ENCODE results near the gene PCDHGA9. TPM values are rescaled to one million over a fixed set of nuclear protein-coding genes. Genes with fewer than 3 reads are reported as not detected.
"Not testable (repeated sequence)": the region's sequence is repeated elsewhere in the genome, so short reads cannot be mapped to it uniquely, and the experiment has no call there.

PCDHGA9 gene
- total RNA-seq, 2 donors from 2014 or later: 0.89 to 7.3 TPM

- H3K4me1 Mint-ChIP-seq; H3K4me1 ChIP-seq (ENCODE audit: control insufficient read depth, insufficient read depth, low read length); H3K36me3 ChIP-seq (ENCODE audit: control insufficient read depth, insufficient read depth, low read length); H3K27ac ChIP-seq (ENCODE audit: low read depth, low read length); H3K27me3 ChIP-seq (ENCODE audit: control insufficient read depth, insufficient read depth, low read length, poor library complexity, severe bottlenecking): not testable (repeated sequence)
- Histone ChIP-seq H3K4me3 (ENCODE audit: low read length) (peak within 1 kb of the TSS; percentile 71), H3K9me3 (ENCODE audit: control insufficient read depth, low read length) (peaks cover 54% of the 10 kb centered on the region), H3K9ac (ENCODE audit: extremely low read depth, low read length, poor library complexity, severe bottlenecking) (peak within 1 kb of the TSS; percentile 13)
- peaks cover 43% of the 10 kb centered on the region for H3K27me3 Mint-ChIP-seq (ENCODE audit: insufficient read depth)
- peaks cover 44% of the 10 kb centered on the region for H3K36me3 Mint-ChIP-seq (ENCODE audit: low read depth)
- peaks cover 55% of the 10 kb centered on the region for H3K9me3 Mint-ChIP-seq
- DNase-seq: peak; percentile 95
- H3K27ac Mint-ChIP-seq: peak within 1 kb of the TSS; percentile 71
- 46 to 82% methylated on average over 22 to 46 of the region's 47 CpGs for WGBS, 2 experiments (ENCODE audit: insufficient coverage in 1 of 2, insufficient read length in 1 of 2)
- H3K4me3 Mint-ChIP-seq: peak within 1 kb of the TSS; percentile 70
- TF ChIP-seq CTCF (conservative IDR thresholded peaks at IDR 0.05): peak; percentile 90
Observed at GRCh38 chr5:141417494-141418172, 15.1 kb downstream of the PCDHGA9 start, which contains the start of gene PCDHGB7. Gene PCDHGB7, plus strand, starts transcription at chr5:141417677. Its CDS starts 183 bp downstream, at chr5:141417860.

GRCh38 chr5:141419074-141419880 is 16.7 kb downstream of the PCDHGA9 start:
- H3K4me1 ChIP-seq (ENCODE audit: control insufficient read depth, insufficient read depth, low read length): no peaks in the 10 kb centered on the region
- no peak for TF ChIP-seq CTCF (conservative IDR thresholded peaks at IDR 0.05)
- H3K27me3 ChIP-seq (ENCODE audit: control insufficient read depth, insufficient read depth, low read length, poor library complexity, severe bottlenecking): no peaks in the 10 kb centered on the region
- H3K27me3 Mint-ChIP-seq (ENCODE audit: insufficient read depth): peaks cover 39% of the 10 kb centered on the region
- no peaks in the 10 kb centered on the region for H3K4me1 Mint-ChIP-seq
- no peaks in the 10 kb centered on the region for H3K36me3 ChIP-seq (ENCODE audit: control insufficient read depth, insufficient read depth, low read length)
- H3K9me3 Mint-ChIP-seq: peaks cover 57% of the 10 kb centered on the region
- H3K9ac ChIP-seq (ENCODE audit: extremely low read depth, low read length, poor library complexity, severe bottlenecking): no peak overlapping the region
- H3K9me3 ChIP-seq (ENCODE audit: control insufficient read depth, low read length): peaks cover 60% of the 10 kb centered on the region
- no peak overlapping the region for H3K27ac ChIP-seq (ENCODE audit: low read depth, low read length)
- H3K36me3 Mint-ChIP-seq (ENCODE audit: low read depth): peaks cover 48% of the 10 kb centered on the region
- no peak overlapping the region for H3K4me3 ChIP-seq (ENCODE audit: low read length)
- DNase-seq: no peak
- H3K27ac Mint-ChIP-seq: no peak overlapping the region
- no peak overlapping the region for H3K4me3 Mint-ChIP-seq
- 97 to 98% methylated on average over 62 to 74 of the region's 74 CpGs for WGBS, 2 experiments (ENCODE audit: insufficient coverage in 1 of 2, insufficient read length in 1 of 2)

- peak; percentile 91 for TF ChIP-seq CTCF (conservative IDR thresholded peaks at IDR 0.05)
- Histone ChIP-seq H3K4me3 (ENCODE audit: low read length) (peak within 1 kb of the TSS; percentile 75), H3K9me3 (ENCODE audit: control insufficient read depth, low read length) (peaks cover 68% of the 10 kb centered on the region), H3K36me3 (ENCODE audit: control insufficient read depth, insufficient read depth, low read length) (no peaks in the 10 kb centered on the region), H3K4me1 (ENCODE audit: control insufficient read depth, insufficient read depth, low read length) (no peaks in the 10 kb centered on the region), H3K27me3 (ENCODE audit: control insufficient read depth, insufficient read depth, low read length, poor library complexity, severe bottlenecking) (no peaks in the 10 kb centered on the region), H3K9ac (ENCODE audit: extremely low read depth, low read length, poor library complexity, severe bottlenecking) (peak within 1 kb of the TSS; percentile 25), H3K27ac (ENCODE audit: low read depth, low read length) (no peak within 1 kb of the TSS)
- WGBS, 2 experiments (ENCODE audit: insufficient coverage in 1 of 2, insufficient read length in 1 of 2): 79 to 96% methylated on average over 41 to 42 of the region's 42 CpGs
- Mint-ChIP-seq H3K9me3 (peaks cover 52% of the 10 kb centered on the region), H3K4me1 (no peaks in the 10 kb centered on the region), H3K27me3 (ENCODE audit: insufficient read depth) (peaks cover 37% of the 10 kb centered on the region), H3K27ac (peak within 1 kb of the TSS; percentile 86), H3K36me3 (ENCODE audit: low read depth) (peaks cover 49% of the 10 kb centered on the region), H3K4me3 (peak within 1 kb of the TSS; percentile 83)
- DNase-seq: peak; percentile 92
Observed at GRCh38 chr5:141420855-141421488, 18.4 kb downstream of the PCDHGA9 start, which contains the start of gene PCDHGA11. Gene PCDHGA11, plus strand, starts transcription at chr5:141421051. Its CDS starts 177 bp downstream, at chr5:141421228.

Data from endodermal cell (in vitro differentiated cells).